Measurements from ENCODE around the gene TMEM134.
"Not testable (repeated sequence)": the region's sequence is repeated elsewhere in the genome, so short reads cannot be mapped to it uniquely, and the experiment has no call there.

Gene TMEM134

DNA sequence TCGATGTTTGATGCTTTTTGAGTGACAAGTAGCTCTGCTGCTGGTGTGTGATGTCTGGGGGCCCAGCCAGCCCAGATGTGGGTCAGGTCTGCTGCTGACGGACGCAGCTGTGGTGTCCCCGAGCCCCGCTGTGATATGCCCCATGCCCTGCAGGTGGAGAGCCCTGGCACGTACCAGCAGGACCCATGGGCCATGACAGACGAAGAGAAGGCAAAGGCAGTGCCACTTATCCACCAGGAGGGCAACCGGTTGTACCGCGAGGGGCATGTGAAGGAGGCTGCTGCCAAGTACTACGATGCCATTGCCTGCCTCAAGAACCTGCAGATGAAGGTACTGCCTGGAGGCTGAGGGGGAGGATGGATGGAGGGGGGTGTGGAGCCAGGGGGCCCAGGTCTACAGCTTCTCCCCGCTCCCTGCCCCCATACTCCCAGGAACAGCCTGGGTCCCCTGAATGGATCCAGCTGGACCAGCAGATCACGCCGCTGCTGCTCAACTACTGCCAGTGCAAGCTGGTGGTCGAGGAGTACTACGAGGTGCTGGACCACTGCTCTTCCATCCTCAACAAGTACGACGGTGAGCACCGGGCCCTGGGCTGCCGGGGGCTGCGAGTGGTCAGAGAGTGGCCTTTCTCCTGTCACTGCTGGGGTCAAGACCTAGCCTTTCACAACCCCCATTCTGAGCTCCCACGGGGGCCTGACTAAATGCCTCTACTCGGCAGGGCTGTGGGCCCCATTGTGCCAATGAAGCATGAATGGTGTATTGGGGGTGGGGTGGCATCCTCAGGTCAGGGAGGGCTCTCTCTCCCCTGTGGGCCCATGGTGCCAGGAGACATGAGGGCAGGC lies 21.1 kb upstream of the TMEM134 start:
- Histone ChIP-seq H3K4me3 (no peak overlapping the region), H3K4me1 (peaks cover 0 to 8% (median under 1%) of the 10 kb centered on the region in 4 donors), H3K27me3 (no peaks in the 10 kb centered on the region), H3K27ac (no peak overlapping the region), H3K36me3 (peaks cover 32 to 83% (median 77%) of the 10 kb centered on the region in 3 donors), H3K9me3 (no peaks in the 10 kb centered on the region)
- no peak for TF ChIP-seq CTCF (IDR thresholded peaks at IDR 0.05)
- no peak for DNase-seq
- intact Hi-C loops (cut with DNase I; ENCODE audit: low total_unique reads) = no loop called here

- DNase-seq = no peak
- Histone ChIP-seq H3K4me3 (no peak overlapping the region), H3K27ac (no peak overlapping the region), H3K9me3 (no peaks in the 10 kb centered on the region), H3K36me3 (peaks cover 32 to 80% (median 72%) of the 10 kb centered on the region in 3 donors), H3K4me1 (peaks cover 0 to 15% (median 5%) of the 10 kb centered on the region in 4 donors), H3K27me3 (no peaks in the 10 kb centered on the region)
- intact Hi-C loops (cut with DNase I; ENCODE audit: low total_unique reads) = no loop called here
- no peak for TF ChIP-seq CTCF (IDR thresholded peaks at IDR 0.05)
Measured at GRCh38 chr11:67489203-67489884, 20.3 kb upstream of the TMEM134 start.

DNA sequence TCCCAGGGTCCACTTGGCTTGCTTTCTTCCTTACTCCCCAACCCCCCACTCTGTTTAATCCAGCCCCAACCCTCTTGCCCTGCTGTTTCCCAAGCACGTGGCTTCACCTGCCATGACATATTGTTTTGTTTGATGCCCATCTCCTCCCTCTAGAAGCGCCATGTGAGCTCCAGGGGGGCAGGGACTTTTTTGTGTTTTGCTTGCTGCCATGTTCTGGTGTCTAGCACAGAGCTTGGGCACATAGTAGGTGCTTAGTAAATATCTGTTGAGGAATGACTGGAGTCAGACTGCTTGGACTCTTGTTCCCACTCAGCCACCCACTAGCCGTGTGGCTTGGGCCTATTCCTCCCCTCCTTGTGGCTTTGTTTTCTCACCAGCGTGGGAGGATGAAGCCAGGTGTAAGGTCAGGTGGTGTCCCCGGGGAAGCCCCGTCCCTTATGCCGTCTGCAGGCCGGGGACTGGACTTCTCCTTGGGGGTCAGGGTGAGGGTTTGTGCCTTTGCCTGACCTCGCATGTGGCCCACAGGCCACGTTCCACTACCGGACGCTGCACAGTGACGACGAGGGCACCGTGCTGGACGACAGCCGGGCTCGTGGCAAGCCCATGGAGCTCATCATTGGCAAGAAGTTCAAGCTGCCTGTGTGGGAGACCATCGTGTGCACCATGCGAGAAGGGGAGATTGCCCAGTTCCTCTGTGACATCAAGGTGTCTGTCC lies 17.6 kb upstream of the TMEM134 start:
- Histone ChIP-seq H3K36me3 (peaks cover 32 to 53% (median 45%) of the 10 kb centered on the region in 3 donors), H3K4me1 (peaks cover 0 to 31% (median 18%) of the 10 kb centered on the region in 4 donors), H3K9me3 (no peaks in the 10 kb centered on the region), H3K4me3 (no peak overlapping the region), H3K27me3 (no peaks in the 10 kb centered on the region), H3K27ac (no peak overlapping the region)
- no peak for TF ChIP-seq CTCF (IDR thresholded peaks at IDR 0.05)
- DNase-seq = no peak
- intact Hi-C loops (cut with DNase I; ENCODE audit: low total_unique reads) = no loop called here

DNA sequence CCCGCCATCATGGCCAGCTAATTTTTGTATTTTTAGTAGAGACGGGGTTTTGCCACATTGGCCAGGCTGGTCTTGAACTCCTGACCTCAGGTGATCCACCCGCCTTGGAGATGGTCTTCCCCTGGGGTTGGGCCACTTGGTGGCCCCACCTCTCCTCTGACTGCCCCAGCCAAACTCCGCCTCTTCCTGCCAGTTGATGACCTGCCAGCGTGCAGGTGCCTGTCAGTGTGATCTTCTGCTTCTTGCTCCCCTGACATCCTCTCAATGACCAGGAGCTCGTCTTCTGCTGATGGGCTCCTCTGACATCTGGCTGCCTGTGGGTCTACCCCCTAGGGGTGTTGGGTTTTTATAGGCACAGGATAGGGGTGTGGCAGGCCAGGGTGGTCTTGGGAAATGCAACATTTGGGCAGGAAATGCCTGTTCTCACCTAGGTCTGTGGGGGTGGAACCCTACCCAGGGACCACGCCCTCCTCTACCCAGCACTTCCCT lies 16.9 kb upstream of the TMEM134 start:
- DNase-seq; H3K4me3 ChIP-seq; H3K27ac ChIP-seq; H3K27me3 ChIP-seq; intact Hi-C loops (cut with DNase I; ENCODE audit: low total_unique reads); H3K9me3 ChIP-seq: not testable (repeated sequence)
- peaks cover 27 to 46% (median 38%) of the 10 kb centered on the region in 3 donors for H3K36me3 ChIP-seq
- H3K4me1 ChIP-seq = peaks cover 0 to 31% (median 18%) of the 10 kb centered on the region in 4 donors

GRCh38 chr11:67484847-67485311 lies 15.8 kb upstream of the TMEM134 start:
- Histone ChIP-seq H3K4me3 (no peak overlapping the region), H3K9me3 (no peaks in the 10 kb centered on the region), H3K36me3 (peaks cover 18 to 35% (median 27%) of the 10 kb centered on the region in 3 donors), H3K27me3 (no peaks in the 10 kb centered on the region), H3K4me1 (peaks cover 0 to 31% (median 18%) of the 10 kb centered on the region in 4 donors), H3K27ac (no peak overlapping the region)
- TF ChIP-seq CTCF (IDR thresholded peaks at IDR 0.05) = no peak
- DNase-seq = peak in 1 of 2 donors; percentile 62
- intact Hi-C loops (cut with DNase I; ENCODE audit: low total_unique reads) = no loop called here

Measured in tibial artery (tissue), 4 donors.